Islet precursor cell (in vitro differentiated cells): Measurements from ENCODE around the gene SPTBN1.
A peak's percentile ranks its signal among the peaks of the same experiment; 100 is the strongest.

Experiments used
- DNase-seq: peaks from one replicate; pipeline ENCODE4 v3.0.0-alpha.2; 2018

SPTBN1 gene

DNA sequence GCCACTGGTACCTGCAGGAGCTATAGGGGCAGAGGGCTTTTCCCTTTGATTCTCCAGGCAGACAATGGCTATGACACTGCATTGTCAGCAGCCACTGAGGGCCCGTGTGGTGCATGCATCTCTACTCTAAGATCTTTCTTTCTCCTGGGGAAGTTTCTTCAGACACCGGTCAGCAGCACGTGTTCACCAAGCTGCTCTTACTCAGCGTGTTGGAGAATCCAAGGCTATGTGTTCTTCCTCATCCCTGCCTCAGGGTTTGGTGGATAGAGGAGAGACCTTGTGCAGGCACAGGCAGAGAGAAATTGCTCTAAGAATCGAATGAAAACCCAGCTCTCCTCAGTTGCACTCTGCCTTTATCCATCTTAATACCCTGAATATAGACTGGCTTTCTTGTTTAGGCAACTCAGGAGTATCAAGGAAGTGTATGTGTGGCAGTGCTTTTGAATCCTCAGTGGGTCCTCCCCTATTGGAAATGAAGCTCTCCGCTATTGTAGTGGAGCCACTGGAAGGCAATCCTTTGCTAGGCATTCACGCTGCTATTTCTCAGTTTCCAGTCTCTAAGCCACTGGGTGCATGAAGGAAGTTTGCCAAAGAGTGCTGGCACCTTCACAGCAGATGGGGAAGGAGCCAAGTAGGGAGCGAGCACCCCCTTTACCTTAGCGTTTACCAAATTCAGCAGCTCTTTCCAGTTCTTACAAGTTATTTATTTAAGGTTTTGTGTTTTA, 180.4 kb downstream of the SPTBN1 start:
- no peak for DNase-seq

DNA sequence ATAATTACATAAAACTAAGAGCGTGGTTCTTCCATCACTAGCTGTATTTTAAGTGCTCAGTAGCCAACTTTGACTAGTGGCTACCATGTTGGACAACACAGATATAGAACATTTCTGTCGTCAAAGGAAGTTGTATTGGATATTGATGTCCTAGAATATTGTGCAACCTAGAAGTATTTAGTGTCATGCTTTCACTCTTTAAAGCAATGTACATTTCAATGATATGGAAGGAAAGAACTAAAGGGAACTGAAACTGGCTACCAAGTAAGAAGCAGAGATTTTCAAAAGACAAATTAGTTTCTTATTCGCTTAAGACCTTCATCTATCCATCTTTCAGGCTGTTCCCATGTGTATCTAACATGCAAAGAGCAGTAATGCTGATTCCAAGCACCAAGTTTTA, 182.0 kb downstream of the SPTBN1 start:
- DNase-seq, result no peak

DNA sequence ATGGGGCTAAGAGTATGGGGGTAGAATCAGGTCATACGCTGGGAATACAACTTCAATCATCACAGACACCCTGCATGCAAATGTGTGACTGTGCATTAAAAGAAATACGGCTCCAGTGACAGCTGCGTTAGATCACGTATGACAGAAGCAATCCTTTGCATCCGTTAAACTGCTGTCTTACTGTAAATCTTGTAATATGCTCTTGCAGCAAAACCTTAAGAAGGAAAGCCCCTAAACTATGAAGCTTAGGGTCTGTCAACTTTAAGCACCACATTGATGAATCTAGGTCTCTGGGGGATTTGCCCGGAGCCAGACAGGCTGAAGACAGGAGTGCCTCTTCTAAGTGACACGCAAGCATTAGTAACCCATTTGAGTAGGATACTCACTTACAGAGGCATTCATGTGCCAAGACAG, 182.7 kb downstream of the SPTBN1 start:
- DNase-seq, result no peak

DNA sequence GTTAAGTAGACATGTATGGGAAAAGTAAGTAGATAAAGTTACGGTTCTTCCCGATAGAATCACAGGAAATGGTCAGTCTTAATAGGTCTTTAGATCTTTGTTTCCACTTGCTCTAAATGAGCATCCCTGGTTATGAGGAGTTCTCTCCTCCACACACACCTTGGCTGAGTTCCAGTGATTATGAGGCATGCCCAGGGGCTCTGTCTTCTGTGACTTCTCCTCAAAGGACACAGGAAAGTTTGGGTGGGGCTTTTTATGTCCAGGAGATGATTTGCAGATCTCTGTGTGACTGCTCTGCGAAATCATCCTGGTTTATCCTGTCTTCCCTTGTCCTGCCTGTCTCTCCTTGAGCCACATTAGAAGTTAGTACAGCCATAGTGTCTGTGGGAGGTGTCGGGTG, 183.5 kb downstream of the SPTBN1 start:
- DNase-seq, result no peak

DNA sequence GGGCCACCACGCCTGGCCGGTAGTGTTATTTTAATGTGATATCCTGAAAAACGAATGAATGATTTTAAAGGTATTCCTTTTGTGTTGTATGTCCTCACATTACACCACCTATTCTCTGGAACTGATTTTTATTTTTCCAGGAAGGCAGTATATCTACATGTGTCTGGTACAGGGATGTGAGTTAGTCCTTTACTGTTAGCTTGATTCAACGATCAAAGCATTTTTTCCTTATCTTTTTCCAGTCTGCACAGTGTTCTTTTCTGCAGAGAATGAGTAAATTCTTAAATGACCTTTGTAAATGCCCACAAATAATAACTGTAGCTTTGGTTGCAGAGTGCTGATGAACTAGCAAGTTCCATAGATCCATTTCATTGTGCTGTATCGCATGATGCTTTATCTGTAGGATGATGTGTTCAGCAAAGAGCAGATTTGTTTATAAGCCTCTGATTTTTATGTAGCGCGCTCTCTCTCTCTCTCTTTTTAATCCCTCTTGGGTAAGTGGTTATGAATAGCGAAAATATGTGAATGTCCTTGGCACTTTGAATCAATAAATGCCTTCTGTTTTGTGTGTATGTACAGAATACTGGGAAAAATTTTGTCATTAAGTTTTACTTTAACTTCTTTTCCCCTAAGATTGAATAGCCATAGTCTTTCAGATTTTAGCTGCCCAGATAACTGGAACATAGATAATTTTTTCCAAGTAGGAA, 184.9 kb downstream of the SPTBN1 start:
- DNase-seq, result no peak

DNA sequence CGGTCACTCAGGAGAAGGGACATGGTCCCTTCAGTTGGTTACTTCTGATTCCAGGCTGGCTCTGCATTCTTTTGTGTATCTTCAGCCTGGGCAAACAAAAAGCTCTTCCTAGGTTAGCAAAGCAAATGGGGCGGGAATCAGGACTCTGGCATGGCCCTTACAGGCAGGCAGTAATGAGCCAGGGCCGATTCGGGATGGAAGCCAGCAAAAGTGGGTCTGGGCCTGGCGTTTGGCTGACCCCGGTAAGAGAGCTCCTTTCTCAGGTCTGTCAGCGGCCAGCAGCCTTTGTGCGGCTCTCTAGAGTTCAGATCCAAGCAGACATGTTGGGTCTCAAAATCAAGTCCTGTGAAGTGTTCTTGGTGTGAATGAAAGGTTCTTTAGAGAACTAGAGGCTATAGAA, 185.9 kb downstream of the SPTBN1 start:
- no peak for DNase-seq

DNA sequence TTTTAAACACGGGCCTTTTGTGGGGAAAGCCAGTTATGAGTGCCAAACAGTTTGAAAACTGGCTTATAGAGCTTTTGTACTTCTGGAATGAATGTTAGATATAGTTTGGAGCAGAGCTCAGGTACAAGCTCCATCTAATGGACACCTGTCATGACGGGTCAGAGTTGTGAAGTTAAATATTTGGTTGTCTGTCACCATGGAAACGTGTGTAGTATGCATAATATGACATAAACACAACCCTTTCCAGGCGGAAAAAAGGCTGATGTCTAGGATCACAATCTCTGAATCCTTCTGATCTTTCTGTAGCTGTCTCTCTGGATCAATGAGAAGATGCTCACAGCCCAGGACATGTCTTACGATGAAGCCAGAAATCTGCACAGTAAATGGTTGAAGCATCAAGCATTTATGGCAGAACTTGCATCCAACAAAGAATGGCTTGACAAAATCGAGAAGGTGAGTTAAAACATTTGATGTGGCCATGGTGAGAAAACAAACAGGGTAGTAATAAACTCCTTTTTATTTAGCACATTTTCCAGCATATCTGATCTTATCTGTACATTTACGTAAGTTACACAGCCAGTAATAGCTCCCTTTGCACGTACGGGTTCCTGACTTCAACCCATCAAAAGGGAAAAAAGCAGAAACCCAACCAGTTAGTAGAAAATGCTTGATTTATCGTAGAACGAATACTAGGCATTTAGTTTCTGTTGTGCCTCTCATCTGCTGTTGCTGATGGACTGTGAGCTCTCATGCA, 186.7 kb downstream of the SPTBN1 start:
- DNase-seq, result no peak

DNA sequence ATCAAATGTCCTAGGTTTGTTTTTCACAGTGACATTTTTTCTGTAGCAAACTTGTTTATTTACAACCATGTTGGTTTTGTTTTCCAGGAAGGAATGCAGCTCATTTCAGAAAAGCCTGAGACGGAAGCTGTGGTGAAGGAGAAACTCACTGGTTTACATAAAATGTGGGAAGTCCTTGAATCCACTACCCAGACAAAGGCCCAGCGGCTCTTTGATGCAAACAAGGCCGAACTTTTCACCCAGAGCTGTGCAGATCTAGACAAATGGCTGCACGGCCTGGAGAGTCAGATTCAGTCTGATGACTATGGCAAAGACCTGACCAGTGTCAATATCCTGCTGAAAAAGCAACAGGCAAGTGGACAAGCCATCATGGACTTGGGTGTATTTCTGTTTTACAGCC, 188.1 kb downstream of the SPTBN1 start:
- DNase-seq, result no peak

DNA sequence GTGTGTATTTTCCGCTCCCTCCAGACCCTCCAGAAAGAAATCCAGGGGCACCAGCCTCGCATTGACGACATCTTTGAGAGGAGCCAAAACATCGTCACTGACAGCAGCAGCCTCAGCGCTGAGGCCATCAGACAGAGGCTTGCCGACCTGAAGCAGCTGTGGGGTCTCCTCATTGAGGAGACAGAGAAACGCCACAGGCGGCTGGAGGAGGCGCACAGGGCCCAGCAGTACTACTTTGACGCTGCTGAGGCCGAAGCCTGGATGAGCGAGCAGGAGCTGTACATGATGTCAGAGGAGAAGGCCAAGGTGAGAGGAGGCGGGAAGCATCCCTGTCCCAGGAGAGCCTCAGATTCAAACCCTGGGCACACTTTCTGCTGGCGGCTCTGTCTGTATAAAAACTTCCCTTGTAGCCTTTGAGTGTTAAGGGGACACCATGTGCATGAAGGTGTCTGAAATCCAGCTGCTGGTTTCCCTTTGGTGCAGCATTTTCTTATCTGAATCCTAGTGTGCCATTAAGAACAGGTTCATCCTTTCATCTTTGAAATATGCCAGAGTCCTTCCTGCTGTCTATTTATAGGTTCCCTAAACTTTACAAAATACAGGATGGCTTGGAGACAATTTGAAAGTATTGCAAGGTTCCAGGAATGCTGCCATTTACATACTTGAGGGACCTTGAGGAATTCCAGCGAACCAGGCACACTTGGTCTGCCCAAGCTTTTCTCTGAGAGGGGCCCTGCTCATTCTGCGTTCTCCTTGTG, 190.2 kb downstream of the SPTBN1 start:
- DNase-seq, result no peak

DNA sequence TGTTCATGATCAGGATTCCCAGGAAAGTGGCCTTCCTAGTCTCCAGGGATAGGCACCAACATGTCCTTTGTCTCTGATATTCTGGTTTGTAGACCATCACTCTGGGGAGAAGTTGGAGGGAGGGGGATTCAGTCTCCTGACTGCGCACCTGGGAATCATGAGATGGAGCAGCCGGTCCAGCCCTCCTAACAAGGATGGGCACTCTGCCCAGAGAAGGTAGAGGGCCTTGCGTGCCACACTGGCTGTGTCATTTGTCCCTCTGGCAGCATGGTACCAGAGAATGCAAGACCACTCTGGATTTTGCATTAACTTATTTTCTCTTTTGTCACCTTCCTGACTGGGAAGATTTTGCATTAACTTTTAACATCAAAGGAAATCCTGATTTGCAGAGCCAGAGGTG, 192.1 kb downstream of the SPTBN1 start:
- DNase-seq, result no peak

DNA sequence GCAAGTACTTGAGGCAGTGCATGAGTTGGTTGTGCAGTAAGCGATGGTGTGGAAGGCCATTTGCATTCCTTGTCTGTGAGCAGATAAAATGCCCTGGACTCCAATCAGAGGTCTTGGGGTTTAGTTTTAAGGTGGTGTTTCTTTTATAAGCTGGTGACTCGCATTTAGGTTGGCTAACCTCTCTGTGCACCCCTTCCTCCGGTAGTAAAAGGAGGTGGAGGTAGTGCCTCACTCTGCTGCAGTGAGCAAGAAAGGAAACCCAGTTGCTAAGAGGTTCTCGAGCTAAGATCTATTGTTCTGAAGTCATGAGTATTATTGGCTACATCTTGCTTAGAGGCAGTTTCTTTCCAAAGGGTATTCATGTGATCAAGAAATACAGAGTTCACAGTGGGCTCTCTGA, 193.1 kb downstream of the SPTBN1 start:
- DNase-seq, result no peak

DNA sequence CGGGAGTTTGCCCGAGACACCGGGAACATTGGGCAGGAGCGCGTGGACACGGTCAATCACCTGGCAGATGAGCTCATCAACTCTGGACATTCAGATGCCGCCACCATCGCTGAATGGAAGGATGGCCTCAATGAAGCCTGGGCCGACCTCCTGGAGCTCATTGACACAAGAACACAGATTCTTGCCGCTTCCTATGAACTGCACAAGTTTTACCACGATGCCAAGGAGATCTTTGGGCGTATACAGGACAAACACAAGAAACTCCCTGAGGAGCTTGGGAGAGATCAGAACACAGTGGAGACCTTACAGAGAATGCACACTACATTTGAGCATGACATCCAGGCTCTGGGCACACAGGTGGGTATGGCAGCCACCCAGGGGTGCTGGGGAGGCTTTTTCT, 193.5 kb downstream of the SPTBN1 start:
- no peak for DNase-seq

DNA sequence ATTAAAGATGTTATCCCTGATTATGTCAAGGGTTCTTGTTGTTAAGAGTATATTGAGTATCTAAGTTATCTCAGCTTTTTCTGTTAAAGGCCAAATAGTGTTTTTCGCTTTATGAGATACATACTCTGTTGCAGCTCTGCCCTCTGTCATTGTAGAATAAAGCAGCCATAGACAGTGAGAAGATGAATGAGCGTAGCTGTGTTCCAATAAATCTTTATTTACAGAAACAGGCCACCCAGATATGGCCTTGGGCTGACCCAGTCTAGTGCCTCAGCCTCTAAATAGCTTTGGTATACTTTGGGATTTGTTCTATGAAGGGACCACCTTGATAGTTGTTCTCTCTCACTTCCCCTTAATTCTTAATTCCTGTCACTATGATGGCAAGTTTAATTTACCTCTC, 194.5 kb downstream of the SPTBN1 start:
- no peak for DNase-seq

DNA sequence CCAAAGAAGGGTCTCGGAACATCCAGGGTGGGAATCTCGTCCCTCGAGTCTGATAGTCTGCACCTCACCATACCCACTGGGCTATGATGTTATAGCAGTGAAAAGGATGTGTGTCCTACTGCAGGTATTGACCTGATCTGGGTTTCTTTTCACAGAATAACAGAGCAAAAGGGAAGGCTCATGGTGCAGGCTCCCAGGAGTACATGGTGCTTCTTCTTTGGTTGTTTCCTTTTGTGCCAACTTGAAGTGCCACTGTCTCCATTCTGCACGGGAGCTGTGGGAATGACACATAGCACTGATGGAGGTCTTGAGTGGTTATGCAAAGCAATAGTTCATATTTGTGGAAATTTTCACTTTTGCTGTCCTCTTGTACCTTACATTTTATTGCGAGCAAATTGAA, 195.2 kb downstream of the SPTBN1 start:
- no peak for DNase-seq

DNA sequence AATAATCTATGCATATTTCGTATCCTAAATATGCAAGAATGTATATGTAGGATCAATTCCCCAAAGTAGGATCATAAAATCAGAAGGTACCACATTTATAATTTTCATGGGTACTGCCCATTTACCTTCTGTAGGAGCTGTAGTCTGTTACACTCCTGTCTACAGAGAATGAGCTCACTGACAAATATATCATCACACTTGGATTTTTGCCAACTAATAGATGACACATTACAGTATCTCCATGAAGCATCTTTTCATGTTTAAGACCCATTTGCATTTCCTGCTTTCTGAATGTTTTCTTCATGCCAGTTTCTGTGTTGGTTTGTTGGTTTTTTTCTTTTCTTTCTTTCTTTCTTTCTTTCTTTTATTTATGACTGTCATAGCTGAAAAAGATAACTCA, 196.4 kb downstream of the SPTBN1 start:
- DNase-seq, result no peak

DNA sequence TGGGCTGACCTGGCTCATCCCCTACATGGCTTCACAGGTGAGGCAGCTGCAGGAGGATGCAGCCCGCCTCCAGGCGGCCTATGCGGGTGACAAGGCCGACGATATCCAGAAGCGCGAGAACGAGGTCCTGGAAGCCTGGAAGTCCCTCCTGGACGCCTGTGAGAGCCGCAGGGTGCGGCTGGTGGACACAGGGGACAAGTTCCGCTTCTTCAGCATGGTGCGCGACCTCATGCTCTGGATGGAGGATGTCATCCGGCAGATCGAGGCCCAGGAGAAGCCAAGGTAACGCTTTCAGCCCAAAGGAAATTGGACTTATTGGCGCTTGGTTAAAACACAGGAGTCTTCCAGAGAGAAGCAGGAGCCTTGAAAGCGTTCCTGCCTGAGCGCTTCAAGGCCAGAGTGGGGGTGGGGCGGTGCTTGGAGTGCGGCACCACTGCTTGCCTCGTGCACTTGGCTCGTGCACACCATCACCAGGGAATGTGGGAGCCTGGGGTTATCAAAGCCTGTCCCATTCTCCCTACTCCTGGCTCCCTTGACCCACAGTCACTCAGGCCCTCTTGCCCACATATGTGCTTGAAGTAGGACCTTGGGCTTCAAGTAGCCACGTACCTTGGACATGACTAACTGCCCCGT, 197.6 kb downstream of the SPTBN1 start:
- DNase-seq, result peak; percentile 54

DNA sequence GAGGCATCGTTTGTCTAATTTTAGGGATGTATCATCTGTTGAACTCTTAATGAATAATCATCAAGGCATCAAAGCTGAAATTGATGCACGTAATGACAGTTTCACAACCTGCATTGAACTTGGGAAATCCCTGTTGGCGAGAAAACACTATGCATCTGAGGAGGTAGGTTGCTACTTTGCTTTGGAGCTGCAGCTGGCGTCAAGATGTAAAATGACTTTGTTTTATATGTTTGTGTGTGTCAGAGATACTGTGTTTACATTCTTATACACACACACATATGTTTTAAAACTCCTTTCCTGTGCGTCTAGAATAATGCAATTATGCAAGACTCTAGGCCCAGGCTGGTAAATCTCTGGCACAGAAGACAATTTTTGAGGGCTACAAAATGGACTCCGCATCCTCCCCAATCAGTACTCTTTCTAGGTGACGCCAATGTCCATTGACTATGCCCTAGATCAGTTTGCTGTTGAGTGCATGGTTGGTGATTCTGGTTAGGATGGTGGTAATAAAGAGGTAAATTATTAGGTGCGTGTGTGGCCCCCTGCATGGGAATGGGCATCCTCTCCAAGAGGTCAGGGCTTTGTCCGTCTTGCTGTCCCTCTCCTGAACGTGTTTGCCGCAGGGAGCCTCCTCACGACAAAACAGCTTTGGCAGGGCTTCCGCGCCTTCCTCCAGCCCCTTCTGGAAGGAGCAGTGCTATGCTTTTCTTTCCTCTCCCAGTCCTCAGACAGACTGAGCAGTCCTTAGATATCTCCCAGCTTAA, 199.1 kb downstream of the SPTBN1 start:
- DNase-seq, result no peak

DNA sequence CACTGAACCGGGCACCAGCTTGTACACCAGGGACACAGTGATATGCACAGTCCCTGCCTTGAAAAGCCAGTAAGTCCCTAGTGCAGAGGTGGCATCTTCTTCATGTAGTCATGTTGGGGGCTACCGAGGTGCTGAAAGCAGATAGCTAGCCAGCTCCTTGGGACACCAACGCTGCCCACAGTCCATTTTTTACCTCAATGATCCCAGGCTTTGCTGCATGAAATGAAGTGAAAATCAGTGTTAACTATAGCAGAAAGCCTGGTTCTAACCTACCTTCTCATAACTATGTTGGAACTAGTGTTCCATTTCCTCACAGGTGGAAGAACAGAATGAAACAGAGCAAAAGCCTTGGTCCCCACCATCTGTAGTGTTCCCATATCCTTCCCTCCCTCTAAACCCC, 200.7 kb downstream of the SPTBN1 start:
- DNase-seq, result no peak

DNA sequence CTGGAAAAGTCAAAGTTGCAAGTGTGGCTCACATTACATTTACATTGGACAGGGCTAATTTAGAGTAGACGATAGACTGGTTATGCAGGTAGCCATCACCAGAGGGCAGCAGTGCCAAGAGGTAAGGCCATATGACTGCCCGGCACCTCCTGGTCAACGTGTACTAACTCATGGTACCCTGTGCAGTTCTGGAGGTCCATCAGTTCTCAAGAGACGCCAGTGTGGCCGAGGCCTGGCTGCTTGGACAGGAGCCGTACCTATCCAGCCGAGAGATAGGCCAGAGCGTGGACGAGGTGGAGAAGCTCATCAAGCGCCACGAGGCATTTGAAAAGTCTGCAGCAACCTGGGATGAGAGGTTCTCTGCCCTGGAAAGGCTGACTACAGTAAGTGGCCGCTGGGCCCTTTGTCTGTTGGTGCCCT, 201.5 kb downstream of the SPTBN1 start:
- peak; percentile 78 for DNase-seq

DNA sequence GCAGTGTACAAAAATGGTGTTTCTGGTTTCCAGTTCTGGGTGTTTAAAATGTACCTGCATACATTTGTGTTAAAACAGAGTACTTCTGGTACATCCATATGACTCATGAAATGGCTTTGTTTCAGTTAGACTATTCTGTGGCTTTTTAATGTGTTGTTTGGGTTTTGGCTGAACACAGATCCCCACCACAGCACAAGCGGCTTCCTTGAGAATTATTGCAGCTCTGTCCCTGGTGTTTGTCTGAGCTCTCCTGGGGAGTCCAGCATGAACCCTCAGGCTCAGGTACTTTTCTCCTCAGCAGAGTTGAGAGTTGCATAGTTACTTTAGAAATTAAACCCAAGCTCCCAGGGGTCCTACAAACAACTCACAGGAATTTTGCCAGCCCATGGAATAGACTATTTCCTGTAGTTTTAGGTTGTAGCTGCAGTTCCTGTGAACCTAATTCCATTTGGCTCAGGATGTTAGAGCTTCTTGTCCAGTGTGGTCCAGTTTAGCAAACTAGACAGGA, 202.5 kb downstream of the SPTBN1 start:
- no peak for DNase-seq

DNA sequence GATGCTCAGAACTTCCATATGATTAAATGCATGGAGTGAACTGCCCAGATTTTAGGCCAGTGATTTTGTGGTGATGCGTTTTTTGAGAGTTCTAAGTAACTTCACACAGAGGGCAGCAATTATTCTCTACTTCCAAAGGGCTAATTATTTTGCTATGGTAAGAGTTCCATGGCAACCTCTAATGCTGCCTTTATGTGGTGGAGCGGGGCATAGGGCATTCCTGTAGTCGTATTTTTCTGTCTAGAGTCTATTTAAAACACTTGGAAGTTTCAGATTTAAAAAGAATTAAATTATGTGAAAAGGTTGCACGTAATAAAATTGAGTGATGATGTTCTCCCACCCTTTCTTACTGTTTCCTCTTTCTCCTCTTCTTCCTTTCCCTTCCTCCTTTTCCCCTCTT, 203.4 kb downstream of the SPTBN1 start:
- DNase-seq, result no peak

DNA sequence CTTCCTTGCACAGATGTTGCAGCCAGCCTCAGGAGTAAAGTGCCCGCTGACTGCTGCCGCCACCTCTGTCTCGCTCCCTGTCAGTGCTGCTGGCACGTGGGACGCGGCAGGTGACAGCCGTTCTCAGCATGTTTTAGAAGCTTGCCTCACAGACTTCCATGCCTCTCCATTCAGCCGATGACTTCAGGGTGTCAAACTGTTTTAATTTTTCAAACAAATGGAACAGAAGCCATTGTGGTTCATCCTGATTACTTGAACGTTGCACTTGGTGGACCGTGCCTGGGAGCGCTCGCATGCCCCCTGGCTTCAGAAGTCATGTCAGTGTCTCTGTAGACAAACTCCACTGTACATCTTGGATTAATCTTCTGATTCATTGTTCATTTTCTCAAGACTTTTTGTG, 204.6 kb downstream of the SPTBN1 start:
- DNase-seq, result no peak
